ENCODE results near the gene RRP15.

- TF ChIP-seq KAT8 (CRISPR knock-in tag; IDR thresholded peaks at IDR 0.05) (no peak), BCL6 (CRISPR knock-in tag; IDR thresholded peaks at IDR 0.05) (no peak), ZBTB33 (CRISPR knock-in tag; IDR thresholded peaks at IDR 0.05) (no peak), REST (IDR thresholded peaks at IDR 0.05; ENCODE audit: borderline replicate concordance in 1 of 2, low read depth in 1 of 2, low read length in 2 of 2) (no peak), FOSL2 (CRISPR knock-in tag; IDR thresholded peaks at IDR 0.05) (no peak), ZBTB20 (CRISPR knock-in tag; IDR thresholded peaks at IDR 0.05; ENCODE audit: borderline replicate concordance, low read depth) (no peak), HOXD1 (CRISPR knock-in tag; IDR thresholded peaks at IDR 0.05) (no peak), ETS1 (CRISPR knock-in tag; IDR thresholded peaks at IDR 0.05) (no peak), CTCF (CRISPR knock-in tag; IDR thresholded peaks at IDR 0.05) (no peak)
Measured at GRCh38 chr1:218305472-218306064, 20.5 kb downstream of the RRP15 start.

Measured in HepG2 (cell line).